HEK293T (cell line): ENCODE measurements around the gene HTR5A.

Source experiments
- FOXK2 ChIP-seq: fragments of 450-650 bp; IDR thresholded peaks from 2 replicates; pipeline ENCODE4 v1.6.1; 2016; ENCODE audit warnings: mild to moderate bottlenecking
- FOXM1 ChIP-seq: fragments of 450-650 bp; IDR thresholded peaks from 2 replicates; pipeline ENCODE4 v1.6.1; 2017; ENCODE audit warnings: mild to moderate bottlenecking, borderline replicate concordance
- TARDBP ChIP-seq: fragments of 450-650 bp; IDR thresholded peaks from 2 replicates; pipeline ENCODE4 v1.6.1; 2016

- TF ChIP-seq FOXM1 (no peak), FOXK2 (no peak), TARDBP (no peak)
Observed at GRCh38 chr7:155129789-155130188, 59.7 kb downstream of the HTR5A start.
